NCI-H146 (cell line): ENCODE data around the gene PEAK3.
A peak's percentile ranks its signal among the peaks of the same experiment; 100 is the strongest.

Experiments used
- DNase-seq: peaks from one replicate; lab custom pipeline; 2025; lab: John Stamatoyannopoulos, UW

Gene PEAK3

DNA sequence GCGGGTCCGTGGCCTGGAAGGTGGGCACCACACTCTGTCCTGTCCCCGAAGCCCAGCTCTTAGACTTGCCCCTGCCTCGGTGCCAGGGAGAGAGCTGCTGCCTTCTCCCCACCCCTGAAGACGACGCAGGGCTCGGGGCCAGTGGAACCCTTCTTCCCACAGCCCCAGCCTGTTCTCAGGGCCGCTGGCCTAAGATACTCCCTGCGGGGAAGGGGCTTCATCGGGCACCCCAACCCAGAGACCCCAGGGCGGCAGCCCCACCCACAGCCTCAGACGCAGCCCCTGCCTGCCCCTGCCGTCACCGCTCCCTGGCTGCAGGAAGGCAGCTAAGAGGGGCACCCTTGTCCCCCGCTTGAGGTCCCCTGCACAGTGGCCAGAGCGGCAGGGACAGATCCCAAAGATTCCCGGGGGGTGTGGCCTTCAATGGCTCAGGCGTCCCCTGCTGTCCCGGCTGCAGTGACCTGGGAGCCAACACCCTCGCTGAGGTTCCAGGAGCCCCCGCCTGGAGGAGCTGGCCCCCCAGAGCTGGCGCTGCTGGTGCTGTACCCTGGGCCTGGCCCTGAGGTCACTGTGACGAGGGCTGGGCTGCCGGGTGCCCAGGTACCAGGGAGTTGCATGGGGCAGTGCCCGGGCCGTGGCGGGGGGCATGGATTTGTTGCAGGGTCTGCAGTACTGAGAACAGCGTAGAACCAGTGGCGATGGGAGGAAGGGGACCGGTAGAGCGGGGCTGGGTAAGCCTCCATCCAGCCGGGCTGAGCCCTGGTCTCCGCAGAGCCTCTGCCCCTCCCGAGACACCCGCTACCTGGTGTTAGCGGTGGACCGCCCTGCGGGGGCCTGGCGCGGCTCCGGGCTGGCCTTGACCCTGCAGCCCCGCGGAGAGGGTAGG lies 31.9 kb downstream of the PEAK3 start:
- no peak for DNase-seq

GRCh38 chr19:2249010-2249866 lies 32.7 kb downstream of the PEAK3 start, which contains the start of gene AMH:
Gene AMH, plus strand, starts transcription at chr19:2249323. Its CDS starts 10 bp downstream, at chr19:2249333.
- DNase-seq, result no peak

DNA sequence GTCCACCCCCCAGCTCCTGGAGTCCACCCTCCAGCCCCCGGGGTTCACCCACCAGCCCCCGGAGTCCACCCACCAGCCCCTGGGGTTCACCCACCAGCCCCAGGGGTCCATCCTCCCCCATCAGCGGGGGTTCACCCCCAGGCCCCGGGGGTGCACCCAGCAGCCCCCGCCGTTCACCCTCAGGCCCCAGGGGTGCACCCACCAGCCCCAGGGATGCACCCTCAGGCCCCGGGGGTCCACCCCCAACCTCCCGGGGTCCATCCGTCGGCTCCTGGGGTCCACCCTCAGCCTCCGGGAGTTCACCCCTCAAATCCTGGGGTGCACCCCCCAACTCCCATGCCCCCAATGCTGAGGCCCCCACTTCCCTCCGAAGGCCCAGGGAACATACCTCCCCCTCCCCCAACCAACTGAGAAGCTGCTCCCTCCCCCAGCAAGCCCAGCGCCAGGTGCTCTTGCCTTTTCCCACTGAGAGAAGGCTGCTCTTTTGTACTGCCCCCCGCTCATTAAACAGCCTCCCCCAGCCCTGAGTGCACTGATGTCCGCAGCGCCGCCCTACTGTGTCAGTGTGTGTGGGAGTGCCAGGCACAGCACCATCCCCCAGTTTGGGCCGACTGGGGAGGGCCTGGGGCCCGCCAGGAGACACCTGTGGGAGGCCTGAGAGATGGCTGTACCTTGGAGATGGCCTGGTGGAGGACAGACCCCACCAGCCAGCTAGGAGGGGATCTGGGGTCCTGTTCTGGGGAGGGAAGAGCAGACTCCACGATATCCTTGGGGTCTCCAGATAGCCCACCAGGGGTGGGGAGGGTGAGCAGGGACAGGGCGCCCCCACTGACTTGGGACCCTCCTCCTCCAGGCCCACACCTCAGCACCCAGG lies 33.6 kb downstream of the PEAK3 start:
- DNase-seq, result no peak

DNA sequence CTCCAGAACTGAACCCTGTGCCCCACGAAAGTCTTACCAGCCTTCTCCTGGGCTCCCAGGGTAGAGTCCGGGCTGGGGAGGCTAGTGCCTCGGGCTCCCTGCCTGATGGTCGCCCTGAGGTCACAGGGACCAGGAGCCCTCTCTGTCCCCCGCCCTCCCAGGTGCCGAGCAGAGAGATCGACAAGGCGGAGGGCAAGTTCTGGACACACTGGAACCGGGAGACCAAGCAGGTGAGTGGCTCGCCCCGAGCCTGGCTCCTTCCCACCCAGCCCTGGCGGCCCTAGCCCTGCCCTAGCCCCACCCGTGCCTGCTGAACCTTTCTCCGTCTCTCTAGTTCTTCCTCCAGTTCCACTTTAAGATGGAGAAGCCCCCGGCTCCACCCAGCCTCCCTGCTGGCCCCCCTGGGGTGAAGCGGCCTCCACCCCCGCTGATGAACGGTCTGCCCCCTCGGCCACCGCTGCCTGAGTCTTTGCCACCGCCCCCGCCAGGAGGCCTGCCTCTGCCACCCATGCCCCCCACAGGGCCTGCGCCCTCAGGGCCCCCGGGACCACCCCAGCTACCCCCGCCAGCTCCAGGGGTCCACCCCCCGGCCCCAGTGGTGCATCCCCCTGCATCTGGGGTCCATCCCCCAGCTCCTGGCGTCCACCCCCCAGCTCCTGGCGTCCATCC lies 34.4 kb downstream of the PEAK3 start:
- DNase-seq, result no peak

DNA sequence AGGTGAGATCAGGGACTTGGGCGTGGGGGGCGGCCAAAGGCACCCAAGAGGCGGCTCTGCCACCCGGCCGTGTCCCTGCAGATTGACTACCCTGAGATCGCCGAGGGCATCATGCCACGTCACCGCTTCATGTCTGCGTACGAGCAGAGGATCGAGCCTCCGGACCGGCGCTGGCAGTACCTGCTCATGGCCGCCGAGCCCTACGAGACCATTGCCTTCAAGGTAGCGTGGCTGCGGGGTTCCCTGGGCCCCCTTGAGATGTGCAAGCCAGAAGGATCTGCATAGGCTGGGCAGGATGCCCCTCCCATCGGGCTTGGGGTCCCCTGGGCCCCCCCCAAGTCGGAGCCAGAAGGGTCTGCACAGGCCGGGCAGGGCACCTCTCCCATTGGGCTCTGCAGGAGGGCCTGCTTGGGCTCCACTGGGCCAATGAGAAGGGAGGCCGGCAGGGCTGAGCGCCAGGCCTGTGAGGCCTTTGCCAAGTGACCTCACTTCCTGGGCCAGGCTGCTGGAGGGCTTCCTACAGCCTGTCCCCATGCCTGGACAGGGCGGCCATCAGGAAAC lies 35.1 kb downstream of the PEAK3 start:
- no peak for DNase-seq

DNA sequence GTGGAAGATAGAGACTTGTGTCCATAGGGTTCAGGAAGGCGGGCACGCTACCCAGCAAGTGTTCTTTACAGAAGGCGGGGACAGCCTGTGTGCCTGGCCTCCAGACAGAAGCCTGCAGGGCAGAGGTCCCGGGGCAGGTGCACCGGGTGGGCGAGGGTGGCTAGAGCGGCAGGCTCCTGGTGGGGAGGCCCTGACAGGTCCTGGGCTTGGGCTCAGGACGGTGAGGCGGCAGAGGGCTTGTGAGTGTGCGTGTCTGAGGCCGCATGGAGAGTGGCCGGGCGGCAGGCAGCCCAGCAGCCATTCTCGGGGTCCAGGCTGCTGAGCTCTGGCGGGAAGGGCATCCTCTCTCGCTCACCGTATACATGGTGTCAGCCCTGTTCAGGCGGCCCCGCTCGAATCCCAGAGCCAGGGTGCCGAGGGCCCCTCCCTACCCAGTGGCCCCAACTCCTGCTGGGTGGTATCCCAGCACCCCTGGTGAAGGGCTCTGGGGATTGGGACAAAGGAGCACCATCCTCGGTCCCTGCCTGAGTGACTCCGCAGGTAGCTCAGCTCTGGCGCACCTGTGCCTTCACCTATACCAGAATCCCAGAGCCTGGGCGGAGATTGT lies 35.9 kb downstream of the PEAK3 start:
- no peak for DNase-seq

DNA sequence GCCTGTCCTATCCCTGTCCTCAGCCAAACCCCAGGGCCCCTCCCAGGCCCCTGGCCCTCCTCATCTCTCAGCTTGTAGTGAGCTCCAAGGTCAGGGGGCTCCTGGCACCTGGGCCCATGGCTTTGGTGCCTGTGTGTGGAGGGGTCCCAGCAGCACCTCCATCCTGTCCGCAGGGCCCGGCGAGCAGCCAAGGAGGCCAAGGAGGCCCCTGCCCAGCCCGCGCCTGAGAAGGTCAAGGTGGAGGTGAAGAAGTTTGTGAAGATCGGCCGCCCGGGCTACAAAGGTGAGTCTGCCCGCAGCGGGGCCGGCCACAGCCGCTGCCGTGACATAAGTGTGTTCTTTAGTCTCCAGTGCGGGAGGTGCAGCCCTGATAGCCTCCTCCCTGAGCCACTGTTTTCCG lies 36.7 kb downstream of the PEAK3 start:
- no peak for DNase-seq

GRCh38 chr19:2244486-2244885 lies 37.5 kb downstream of the PEAK3 start:
- DNase-seq, result no peak

DNA sequence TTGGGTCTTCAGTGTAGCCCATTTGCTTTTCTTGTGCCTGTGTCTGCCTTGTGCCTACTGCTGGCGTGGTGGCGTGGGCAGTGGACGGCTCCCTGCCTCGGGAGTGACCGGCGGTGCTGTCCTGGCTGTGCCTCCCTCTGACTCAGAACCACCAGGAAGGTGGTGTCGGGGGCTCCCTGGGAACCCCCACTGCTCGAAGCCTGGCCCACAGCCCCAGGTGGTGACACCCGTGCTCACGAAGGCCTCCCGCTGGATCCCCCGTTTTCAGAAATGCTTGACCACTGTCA lies 37.9 kb downstream of the PEAK3 start:
- no peak for DNase-seq

DNA sequence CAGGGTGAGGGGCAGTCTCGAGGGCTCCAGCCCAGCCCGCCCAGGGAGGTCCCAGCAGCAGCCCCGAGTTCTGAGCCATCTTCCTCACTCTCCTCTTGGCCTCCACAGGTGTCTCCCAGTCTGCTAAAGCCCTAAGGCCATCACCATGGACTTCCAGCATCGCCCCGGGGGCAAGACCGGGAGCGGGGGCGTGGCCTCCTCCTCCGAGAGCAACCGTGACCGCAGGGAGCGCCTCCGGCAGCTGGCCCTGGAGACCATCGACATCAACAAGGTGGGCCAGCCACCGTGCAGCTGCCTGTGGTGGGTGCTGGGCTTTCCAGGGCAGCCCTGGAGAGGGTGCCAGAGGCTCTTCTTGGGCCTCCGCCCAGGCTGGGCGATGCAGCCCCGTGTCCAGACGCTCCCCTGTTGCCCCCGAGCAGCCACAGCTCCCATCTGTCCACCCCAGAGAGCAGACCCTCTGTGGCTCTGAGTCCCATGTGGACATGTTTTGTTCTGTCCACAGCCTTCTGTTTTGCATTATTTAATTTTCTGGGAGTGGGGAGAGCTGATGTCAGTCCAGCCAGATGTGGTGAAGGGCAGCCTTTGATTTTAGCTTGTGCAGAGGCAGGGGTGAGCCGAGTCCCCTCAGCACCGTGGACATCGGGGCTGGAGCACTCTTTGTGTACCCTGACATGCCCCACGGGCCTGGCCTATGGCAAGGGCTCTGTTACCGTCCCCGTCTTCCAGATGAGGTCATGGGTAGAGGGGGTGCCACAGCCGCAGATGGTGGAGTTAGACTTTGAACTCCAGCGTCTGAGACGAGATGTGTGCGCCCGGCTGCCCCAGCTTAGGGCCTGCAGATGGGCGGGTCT lies 38.5 kb downstream of the PEAK3 start:
- peak; percentile 49 for DNase-seq

- DNase-seq, result no peak
Observed at GRCh38 chr19:2242816-2243215, 39.2 kb downstream of the PEAK3 start.

- no peak for DNase-seq
Observed at GRCh38 chr19:2242092-2242537, 39.9 kb downstream of the PEAK3 start.

DNA sequence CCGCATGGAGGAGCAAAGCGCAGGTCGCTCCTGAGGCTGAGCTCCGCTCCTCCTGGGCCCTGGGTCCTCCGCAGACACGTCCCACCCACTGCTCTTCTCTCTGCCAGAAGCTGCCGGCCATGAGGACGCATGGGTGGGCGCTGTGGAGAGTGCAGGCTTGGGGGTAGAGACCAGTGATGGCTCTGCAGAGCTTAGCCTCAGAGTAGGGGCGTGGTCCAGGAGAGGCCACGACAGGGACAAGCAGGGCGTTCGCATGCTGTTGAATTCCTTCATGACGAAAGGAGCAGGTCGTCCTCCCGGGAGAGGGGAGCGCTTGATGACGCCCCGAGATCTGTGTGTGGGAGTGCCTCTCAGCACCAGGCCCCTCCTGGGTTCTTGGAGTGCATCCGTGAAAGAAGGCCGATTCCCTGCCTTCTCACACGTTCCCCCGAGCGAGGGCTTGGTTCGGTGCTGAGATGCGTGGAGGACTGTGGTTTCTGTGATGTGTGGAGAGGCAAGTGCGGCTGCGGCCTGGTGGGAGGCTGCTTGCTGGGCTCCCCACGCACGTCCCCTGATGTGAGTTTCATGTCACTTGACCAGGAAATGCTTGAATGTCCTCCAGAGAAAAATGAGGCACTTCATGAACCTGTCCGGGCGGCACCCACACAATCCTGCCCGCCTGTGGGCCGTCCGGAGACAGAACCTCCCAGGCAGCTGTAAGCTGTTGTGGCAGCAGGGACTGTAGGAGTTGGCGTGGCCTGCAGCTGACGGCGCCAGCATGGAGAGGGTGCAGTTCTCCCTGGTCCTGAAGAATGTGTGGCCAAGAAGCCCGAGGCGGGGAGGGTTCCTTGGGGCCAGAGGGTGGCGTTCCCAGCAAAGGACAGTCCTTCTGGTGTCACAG lies 40.9 kb downstream of the PEAK3 start:
- no peak for DNase-seq

DNA sequence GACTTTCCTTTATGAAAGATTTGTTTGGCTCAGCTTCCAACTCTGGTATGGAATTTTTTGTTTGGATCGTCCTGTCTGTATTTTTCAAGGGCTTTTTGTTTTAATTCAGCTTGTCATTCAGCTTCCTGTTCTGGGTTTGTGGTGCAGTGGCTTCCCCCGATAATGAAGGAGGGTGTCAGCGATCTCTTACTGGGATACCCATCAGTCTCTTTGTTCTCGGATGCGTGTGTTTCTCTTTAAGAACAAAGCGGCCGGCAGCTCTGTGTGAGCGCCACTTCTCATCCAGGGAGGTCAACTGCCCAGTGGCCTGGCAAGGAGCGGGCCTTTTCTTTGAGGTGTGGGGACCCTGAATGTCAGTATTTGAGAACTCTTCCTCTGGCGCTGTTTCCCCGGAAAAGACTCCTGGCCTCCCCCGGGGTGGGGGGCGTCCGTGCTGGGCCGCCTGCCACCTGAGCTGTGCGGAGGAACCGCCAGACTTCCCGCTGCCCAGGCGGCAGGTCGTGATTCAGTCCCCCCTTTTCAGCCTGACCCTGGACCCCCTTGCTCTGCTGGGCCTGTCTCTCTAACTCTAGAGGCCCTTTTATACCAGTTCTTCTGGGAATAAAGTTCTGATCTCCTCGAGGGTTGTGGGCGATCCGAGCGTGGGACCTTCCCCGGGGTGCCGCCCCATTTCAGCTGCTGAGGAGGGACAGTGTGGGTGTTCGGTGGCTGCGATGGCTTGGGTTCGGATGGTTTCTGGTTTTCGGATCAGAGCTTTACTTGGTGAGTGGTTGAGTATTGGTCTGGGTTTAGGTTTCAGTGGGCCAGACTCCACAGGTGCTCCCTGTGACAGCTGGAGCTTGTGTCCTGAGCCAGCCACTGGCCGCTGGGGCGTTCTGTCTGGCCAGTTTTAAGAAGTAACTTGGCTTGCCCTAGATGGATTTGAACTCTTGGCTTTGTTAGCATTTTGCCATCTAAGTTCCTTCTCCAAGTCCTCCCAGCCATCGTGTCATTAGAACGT lies 41.9 kb downstream of the PEAK3 start:
- no peak for DNase-seq

DNA sequence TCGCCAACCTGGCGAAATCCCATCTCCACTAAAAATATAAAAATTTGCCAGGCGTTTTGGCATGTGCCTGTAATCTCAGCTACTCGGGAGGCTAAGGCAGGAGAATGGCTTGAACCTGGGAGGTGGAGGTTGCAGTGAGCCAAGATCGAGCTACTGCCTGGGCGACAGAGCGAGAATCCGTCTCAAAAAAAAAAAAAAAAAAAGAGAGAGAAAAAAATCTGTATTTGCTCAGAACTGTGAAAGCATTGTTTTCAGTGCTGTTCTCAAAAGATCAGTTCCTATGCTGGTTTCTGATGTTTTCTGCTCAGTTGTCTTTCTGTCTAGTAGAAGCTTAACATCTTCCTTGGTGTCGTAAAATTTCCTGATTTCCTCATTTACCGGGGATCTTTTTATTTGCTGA lies 42.8 kb downstream of the PEAK3 start:
- no peak for DNase-seq

GRCh38 chr19:2237869-2238153 lies 44.2 kb downstream of the PEAK3 start:
- no peak for DNase-seq

DNA sequence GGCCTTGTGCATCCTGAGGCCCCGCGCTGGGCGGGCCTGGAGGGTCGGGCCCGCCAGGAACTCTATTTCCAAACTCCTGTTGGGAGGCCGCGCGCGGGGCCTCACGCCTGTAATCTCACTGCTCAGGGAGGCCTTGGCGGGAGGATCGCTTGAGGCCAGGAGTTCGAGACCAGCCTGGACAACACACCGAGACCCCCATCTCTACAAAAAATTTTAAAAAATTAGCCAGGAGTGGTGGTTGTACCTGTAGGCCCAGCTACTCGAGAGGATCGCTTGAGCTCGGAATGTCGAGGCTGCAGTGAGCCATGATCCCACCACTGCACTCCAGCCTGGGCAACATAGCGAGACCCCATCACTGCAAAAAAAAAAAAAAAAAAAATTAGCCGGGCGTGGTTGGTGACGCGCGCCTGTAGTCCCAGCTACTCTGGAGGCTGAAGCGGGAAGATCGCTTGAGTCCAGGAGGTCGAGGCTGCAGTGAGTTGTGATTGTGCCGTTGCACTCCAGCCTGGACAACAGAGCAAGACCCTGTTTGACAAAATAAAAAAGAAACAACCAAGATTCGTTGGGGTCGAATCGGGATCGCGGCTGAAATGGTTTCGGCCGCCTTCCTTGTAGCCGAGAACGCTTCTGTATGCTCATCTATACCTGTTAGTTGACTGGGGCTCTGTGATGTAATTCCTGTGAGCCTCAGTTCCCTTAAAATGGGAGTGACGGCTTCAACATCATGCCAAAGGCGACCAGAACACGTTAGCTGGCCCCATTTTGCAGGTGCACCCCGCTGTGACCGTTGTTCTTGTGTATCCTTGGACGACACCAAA lies 44.7 kb downstream of the PEAK3 start:
- no peak for DNase-seq
